ENCODE data around the gene CWC27.

DNA sequence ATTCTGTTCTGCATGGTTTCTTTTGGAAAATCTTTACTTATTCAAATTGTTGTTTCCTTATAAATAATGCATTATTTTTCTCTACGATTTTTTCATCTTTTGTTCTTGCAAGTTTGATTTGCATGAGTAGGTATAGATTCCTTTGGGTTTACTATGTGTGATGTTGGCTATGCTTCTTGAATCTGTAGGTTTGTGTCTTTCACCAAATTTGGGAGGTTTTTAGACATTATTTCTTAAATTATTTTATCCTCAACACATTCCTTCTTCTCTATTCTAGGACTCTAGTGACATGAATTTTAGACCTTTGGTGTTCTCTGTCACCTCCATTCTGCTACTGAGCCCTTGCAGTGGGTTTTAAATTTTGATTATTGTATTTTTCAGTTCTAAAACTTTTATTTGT, 219.0 kb downstream of the CWC27 start:
- TF ChIP-seq, protein P1, sequence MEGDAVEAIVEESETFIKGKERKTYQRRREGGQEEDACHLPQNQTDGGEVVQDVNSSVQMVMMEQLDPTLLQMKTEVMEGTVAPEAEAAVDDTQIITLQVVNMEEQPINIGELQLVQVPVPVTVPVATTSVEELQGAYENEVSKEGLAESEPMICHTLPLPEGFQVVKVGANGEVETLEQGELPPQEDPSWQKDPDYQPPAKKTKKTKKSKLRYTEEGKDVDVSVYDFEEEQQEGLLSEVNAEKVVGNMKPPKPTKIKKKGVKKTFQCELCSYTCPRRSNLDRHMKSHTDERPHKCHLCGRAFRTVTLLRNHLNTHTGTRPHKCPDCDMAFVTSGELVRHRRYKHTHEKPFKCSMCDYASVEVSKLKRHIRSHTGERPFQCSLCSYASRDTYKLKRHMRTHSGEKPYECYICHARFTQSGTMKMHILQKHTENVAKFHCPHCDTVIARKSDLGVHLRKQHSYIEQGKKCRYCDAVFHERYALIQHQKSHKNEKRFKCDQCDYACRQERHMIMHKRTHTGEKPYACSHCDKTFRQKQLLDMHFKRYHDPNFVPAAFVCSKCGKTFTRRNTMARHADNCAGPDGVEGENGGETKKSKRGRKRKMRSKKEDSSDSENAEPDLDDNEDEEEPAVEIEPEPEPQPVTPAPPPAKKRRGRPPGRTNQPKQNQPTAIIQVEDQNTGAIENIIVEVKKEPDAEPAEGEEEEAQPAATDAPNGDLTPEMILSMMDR (IDR thresholded peaks at IDR 0.05 in 8 of 11, conservative IDR thresholded peaks at IDR 0.05 in 3 of 11), result no peak
- TF ChIP-seq POLR2A (IDR thresholded peaks at IDR 0.05), result no peak

All from spleen (tissue), 7 donors.